Measurements from ENCODE around the gene DDX18.

DNA sequence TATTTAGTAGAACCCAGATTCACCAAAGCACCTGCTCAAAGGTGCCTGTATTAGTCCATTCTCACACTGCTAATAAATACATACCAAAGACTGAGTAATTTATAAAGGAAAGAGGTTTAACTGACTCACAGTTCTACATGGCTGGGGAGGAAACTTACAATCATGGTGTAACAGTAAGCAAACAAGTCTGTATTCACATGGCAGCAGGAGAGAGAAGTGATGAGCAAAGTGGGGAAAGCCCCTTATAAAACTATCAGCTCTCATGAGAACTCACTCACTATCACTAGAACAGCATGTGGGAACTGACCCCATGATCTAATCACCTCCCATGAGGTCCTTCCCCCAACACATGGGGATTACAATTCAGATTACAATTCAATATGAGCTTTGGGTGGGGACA lies 28.0 kb upstream of the DDX18 start:
- no peak for TF ChIP-seq POLR2A (IDR thresholded peaks at IDR 0.05; ENCODE audit: low read depth, low read length)
- no peak for TF ChIP-seq RCOR1 (IDR thresholded peaks at IDR 0.05; ENCODE audit: insufficient replicate concordance, low read length)
- no peak for TF ChIP-seq SMC3 (IDR thresholded peaks at IDR 0.05; ENCODE audit: low read depth, low read length)
- TF ChIP-seq CEBPB (IDR thresholded peaks at IDR 0.05; ENCODE audit: low read depth, low read length): no peak
- TF ChIP-seq CTCF (conservative IDR thresholded peaks at IDR 0.05; ENCODE audit: low read depth, low read length): no peak
- TF ChIP-seq CHD1 (IDR thresholded peaks at IDR 0.05; ENCODE audit: low read depth, low read length): no peak
- no peak for TF ChIP-seq RFX5 (IDR thresholded peaks at IDR 0.05; ENCODE audit: low read depth, low read length)
- TF ChIP-seq USF2 (IDR thresholded peaks at IDR 0.05; ENCODE audit: low read depth, low read length): no peak
- no peak for TF ChIP-seq FOS (IDR thresholded peaks at IDR 0.05; ENCODE audit: low read depth, low read length)
- no peak for TF ChIP-seq BHLHE40 (IDR thresholded peaks at IDR 0.05; ENCODE audit: low read depth, low read length)
- TF ChIP-seq MAFK (IDR thresholded peaks at IDR 0.05; ENCODE audit: low read depth, low read length): no peak
- no peak for TF ChIP-seq RAD21 (IDR thresholded peaks at IDR 0.05; ENCODE audit: low read length)
- no peak for TF ChIP-seq MXI1 (IDR thresholded peaks at IDR 0.05; ENCODE audit: borderline replicate concordance, low read depth, low read length)
